ENCODE measurements around the gene TMEM121B. TPM values are rescaled to one million over a fixed set of nuclear protein-coding genes. Genes with fewer than 3 reads are reported as not detected.

TMEM121B gene
- total RNA-seq, 2 donors from 2014 or later, result 0.08 TPM; not detected in 1

GRCh38 chr22:17100621-17101020 lies 20.5 kb downstream of the TMEM121B start:
- peaks cover 81% of the 10 kb centered on the region for H3K36me3 Mint-ChIP-seq (ENCODE audit: low read depth)
- no peak for ATAC-seq (replicated peaks)
- H3K27me3 Mint-ChIP-seq, result no peaks in the 10 kb centered on the region
- H3K4me1 Mint-ChIP-seq, result peaks cover 33% of the 10 kb centered on the region
- H3K4me3 Mint-ChIP-seq, result no peak overlapping the region
- no peak overlapping the region for H3K27ac Mint-ChIP-seq
- H3K9me3 Mint-ChIP-seq, result no peaks in the 10 kb centered on the region

- Mint-ChIP-seq H3K4me1 (peaks cover 44% of the 10 kb centered on the region), H3K27me3 (no peaks in the 10 kb centered on the region), H3K4me3 (peak overlapping the region; percentile 29), H3K9me3 (no peaks in the 10 kb centered on the region), H3K36me3 (ENCODE audit: low read depth) (peaks cover 72% of the 10 kb centered on the region), H3K27ac (peak overlapping the region; percentile 58)
- peak; percentile 85 for ATAC-seq (replicated peaks)
Observed at GRCh38 chr22:17098379-17098819, 22.8 kb downstream of the TMEM121B start.

- Mint-ChIP-seq H3K27me3 (no peaks in the 10 kb centered on the region), H3K4me3 (peak overlapping the region; percentile 29), H3K27ac (no peak overlapping the region), H3K9me3 (no peaks in the 10 kb centered on the region), H3K4me1 (peaks cover 46% of the 10 kb centered on the region), H3K36me3 (ENCODE audit: low read depth) (peaks cover 65% of the 10 kb centered on the region)
- ATAC-seq (replicated peaks), result no peak
Observed at GRCh38 chr22:17097701-17098100, 23.5 kb downstream of the TMEM121B start.

GRCh38 chr22:17097062-17097461 lies 24.1 kb downstream of the TMEM121B start:
- Mint-ChIP-seq H3K9me3 (no peaks in the 10 kb centered on the region), H3K27ac (no peak overlapping the region), H3K27me3 (no peaks in the 10 kb centered on the region), H3K4me3 (no peak overlapping the region), H3K4me1 (peaks cover 45% of the 10 kb centered on the region), H3K36me3 (ENCODE audit: low read depth) (peaks cover 58% of the 10 kb centered on the region)
- ATAC-seq (replicated peaks), result no peak

- no peak overlapping the region for H3K27ac Mint-ChIP-seq
- no peaks in the 10 kb centered on the region for H3K9me3 Mint-ChIP-seq
- no peak for ATAC-seq (replicated peaks)
- peaks cover 48% of the 10 kb centered on the region for H3K36me3 Mint-ChIP-seq (ENCODE audit: low read depth)
- no peaks in the 10 kb centered on the region for H3K27me3 Mint-ChIP-seq
- H3K4me1 Mint-ChIP-seq, result peaks cover 39% of the 10 kb centered on the region
- H3K4me3 Mint-ChIP-seq, result no peak overlapping the region
Observed at GRCh38 chr22:17096071-17096470, 25.1 kb downstream of the TMEM121B start.

- Mint-ChIP-seq H3K9me3 (no peaks in the 10 kb centered on the region), H3K4me3 (no peak overlapping the region), H3K36me3 (ENCODE audit: low read depth) (peaks cover 43% of the 10 kb centered on the region), H3K27me3 (no peaks in the 10 kb centered on the region), H3K4me1 (peaks cover 43% of the 10 kb centered on the region), H3K27ac (no peak overlapping the region)
- no peak for ATAC-seq (replicated peaks)
Observed at GRCh38 chr22:17095538-17095937, 25.6 kb downstream of the TMEM121B start.

- H3K4me1 Mint-ChIP-seq, result peaks cover 31% of the 10 kb centered on the region
- no peak overlapping the region for H3K4me3 Mint-ChIP-seq
- ATAC-seq (replicated peaks), result no peak
- H3K9me3 Mint-ChIP-seq, result no peaks in the 10 kb centered on the region
- peaks cover 19% of the 10 kb centered on the region for H3K36me3 Mint-ChIP-seq (ENCODE audit: low read depth)
- H3K27ac Mint-ChIP-seq, result no peak overlapping the region
- H3K27me3 Mint-ChIP-seq, result no peaks in the 10 kb centered on the region
Observed at GRCh38 chr22:17093081-17093480, 28.1 kb downstream of the TMEM121B start.

- no peak overlapping the region for H3K27ac Mint-ChIP-seq
- H3K36me3 Mint-ChIP-seq (ENCODE audit: low read depth), result peaks cover 6% of the 10 kb centered on the region
- peaks cover 36% of the 10 kb centered on the region for H3K4me1 Mint-ChIP-seq
- H3K4me3 Mint-ChIP-seq, result no peak overlapping the region
- ATAC-seq (replicated peaks), result no peak
- no peaks in the 10 kb centered on the region for H3K9me3 Mint-ChIP-seq
- H3K27me3 Mint-ChIP-seq, result no peaks in the 10 kb centered on the region
Observed at GRCh38 chr22:17091851-17092250, 29.3 kb downstream of the TMEM121B start.

- Mint-ChIP-seq H3K27ac (no peak overlapping the region), H3K9me3 (no peaks in the 10 kb centered on the region), H3K36me3 (ENCODE audit: low read depth) (peaks cover 11% of the 10 kb centered on the region), H3K4me3 (no peak overlapping the region), H3K27me3 (no peaks in the 10 kb centered on the region), H3K4me1 (peaks cover 45% of the 10 kb centered on the region)
- ATAC-seq (replicated peaks), result no peak
Observed at GRCh38 chr22:17090550-17090949, 30.6 kb downstream of the TMEM121B start.

GRCh38 chr22:17087498-17088131 lies 33.5 kb downstream of the TMEM121B start:
- peak overlapping the region; percentile 78 for H3K4me3 Mint-ChIP-seq
- H3K4me1 Mint-ChIP-seq, result peaks cover 34% of the 10 kb centered on the region
- no peaks in the 10 kb centered on the region for H3K9me3 Mint-ChIP-seq
- H3K27me3 Mint-ChIP-seq, result no peaks in the 10 kb centered on the region
- peak overlapping the region; percentile 48 for H3K27ac Mint-ChIP-seq
- ATAC-seq (replicated peaks), result peak; percentile 39
- peaks cover 5% of the 10 kb centered on the region for H3K36me3 Mint-ChIP-seq (ENCODE audit: low read depth)

GRCh38 chr22:17086788-17087497 lies 34.2 kb downstream of the TMEM121B start:
- Mint-ChIP-seq H3K36me3 (ENCODE audit: low read depth) (peaks cover 5% of the 10 kb centered on the region), H3K9me3 (no peaks in the 10 kb centered on the region), H3K4me1 (peaks cover 31% of the 10 kb centered on the region), H3K27me3 (no peaks in the 10 kb centered on the region), H3K27ac (peak overlapping the region; percentile 48), H3K4me3 (peak overlapping the region; percentile 78)
- no peak for ATAC-seq (replicated peaks)

GRCh38 chr22:17086296-17086695 lies 34.9 kb downstream of the TMEM121B start:
- Mint-ChIP-seq H3K4me1 (peaks cover 31% of the 10 kb centered on the region), H3K27me3 (no peaks in the 10 kb centered on the region), H3K9me3 (no peaks in the 10 kb centered on the region), H3K4me3 (peak overlapping the region; percentile 78), H3K36me3 (ENCODE audit: low read depth) (peaks cover 5% of the 10 kb centered on the region), H3K27ac (peak overlapping the region; percentile 48)
- no peak for ATAC-seq (replicated peaks)

- H3K4me1 Mint-ChIP-seq, result peaks cover 25% of the 10 kb centered on the region
- H3K9me3 Mint-ChIP-seq, result no peaks in the 10 kb centered on the region
- ATAC-seq (replicated peaks), result peak; percentile 26
- H3K27me3 Mint-ChIP-seq, result no peaks in the 10 kb centered on the region
- H3K27ac Mint-ChIP-seq, result peak overlapping the region; percentile 57
- peaks cover 5% of the 10 kb centered on the region for H3K36me3 Mint-ChIP-seq (ENCODE audit: low read depth)
- peak overlapping the region; percentile 78 for H3K4me3 Mint-ChIP-seq
Observed at GRCh38 chr22:17085277-17086181, 35.6 kb downstream of the TMEM121B start.

- ATAC-seq (replicated peaks), result peak; percentile 96
- Mint-ChIP-seq H3K4me1 (peaks cover 25% of the 10 kb centered on the region), H3K9me3 (no peaks in the 10 kb centered on the region), H3K27ac (peak within 1 kb of the TSS; percentile 57), H3K36me3 (ENCODE audit: low read depth) (peaks cover 5% of the 10 kb centered on the region), H3K27me3 (no peaks in the 10 kb centered on the region), H3K4me3 (peak within 1 kb of the TSS; percentile 78)
Observed at GRCh38 chr22:17084554-17085276, 36.4 kb downstream of the TMEM121B start, which contains the start of gene IL17RA. IL17RA (plus strand) TSS chr22:17085000; CDS start chr22:17085092, 92 bp downstream.
